Measurements from ENCODE around the gene GNB1L.

GNB1L gene

GRCh38 chr22:19758896-19759426, 95.7 kb downstream of the GNB1L start:
- DNase-seq = no peak

- peak in 1 of 6 experiments; percentile 5 for DNase-seq
These were observed 96.4 kb downstream of the GNB1L start for GRCh38 chr22:19757985-19758895.

GRCh38 chr22:19757140-19757984, 97.3 kb downstream of the GNB1L start:
- peak in 1 of 6 experiments; percentile 36 for DNase-seq

- DNase-seq = peak; percentile 50 to 72 (median 59)
These were observed 98.2 kb downstream of the GNB1L start for GRCh38 chr22:19756288-19757128.

- DNase-seq = no peak
These were observed 98.9 kb downstream of the GNB1L start for GRCh38 chr22:19755722-19756287.

GRCh38 chr22:19755145-19755710, 99.4 kb downstream of the GNB1L start:
- no peak for DNase-seq

GRCh38 chr22:19754701-19755144, 100.0 kb downstream of the GNB1L start:
- no peak for DNase-seq

GRCh38 chr22:19753996-19754700, 100.5 kb downstream of the GNB1L start:
- DNase-seq = no peak

GRCh38 chr22:19753090-19753842, 101.4 kb downstream of the GNB1L start:
- no peak for DNase-seq

GRCh38 chr22:19751497-19752245, 103.0 kb downstream of the GNB1L start:
- DNase-seq = no peak

GRCh38 chr22:19750507-19751490, 103.9 kb downstream of the GNB1L start:
- no peak for DNase-seq

GRCh38 chr22:19749876-19750275, 104.8 kb downstream of the GNB1L start:
- DNase-seq = no peak

- no peak for DNase-seq
These were observed 105.5 kb downstream of the GNB1L start for GRCh38 chr22:19748991-19749664.

- DNase-seq = no peak
These were observed 106.5 kb downstream of the GNB1L start for GRCh38 chr22:19748139-19748538.

- DNase-seq = no peak
These were observed 107.1 kb downstream of the GNB1L start for GRCh38 chr22:19747551-19747950.

GRCh38 chr22:19746726-19747125, 107.9 kb downstream of the GNB1L start:
- DNase-seq = no peak
